HEK293T (cell line): ENCODE results near the gene ATP6V1G1.

Experiments
- ARNT ChIP-seq: fragments of 450-650 bp; IDR thresholded peaks from 2 replicates; pipeline ENCODE4 v1.6.1; 2017; ENCODE audit warnings: mild to moderate bottlenecking
- BHLHE40 ChIP-seq: fragments of 450-650 bp; IDR thresholded peaks from 2 replicates; pipeline ENCODE4 v1.6.1; 2016; ENCODE audit warnings: mild to moderate bottlenecking, moderate library complexity, borderline replicate concordance
- ELF4 ChIP-seq: fragments of 450-650 bp; IDR thresholded peaks from 2 replicates; pipeline ENCODE4 v1.6.1; 2017; ENCODE audit warnings: antibody characterized with exemption
- FOXA1 ChIP-seq: fragments of 450-650 bp; IDR thresholded peaks from 2 replicates; pipeline ENCODE4 v1.6.1; 2016; ENCODE audit warnings: mild to moderate bottlenecking
- FOXM1 ChIP-seq: fragments of 450-650 bp; IDR thresholded peaks from 2 replicates; pipeline ENCODE4 v1.6.1; 2017; ENCODE audit warnings: mild to moderate bottlenecking, borderline replicate concordance
- HDGF ChIP-seq: fragments of 450-650 bp; IDR thresholded peaks from 2 replicates; pipeline ENCODE4 v1.6.1; 2017; ENCODE audit warnings: antibody characterized with exemption, borderline replicate concordance
- SUZ12 ChIP-seq: fragments of 450-650 bp; IDR thresholded peaks from 2 replicates; pipeline ENCODE4 v1.6.1; 2016; ENCODE audit warnings: mild to moderate bottlenecking
- TARDBP ChIP-seq: fragments of 450-650 bp; IDR thresholded peaks from 2 replicates; pipeline ENCODE4 v1.6.1; 2016

DNA sequence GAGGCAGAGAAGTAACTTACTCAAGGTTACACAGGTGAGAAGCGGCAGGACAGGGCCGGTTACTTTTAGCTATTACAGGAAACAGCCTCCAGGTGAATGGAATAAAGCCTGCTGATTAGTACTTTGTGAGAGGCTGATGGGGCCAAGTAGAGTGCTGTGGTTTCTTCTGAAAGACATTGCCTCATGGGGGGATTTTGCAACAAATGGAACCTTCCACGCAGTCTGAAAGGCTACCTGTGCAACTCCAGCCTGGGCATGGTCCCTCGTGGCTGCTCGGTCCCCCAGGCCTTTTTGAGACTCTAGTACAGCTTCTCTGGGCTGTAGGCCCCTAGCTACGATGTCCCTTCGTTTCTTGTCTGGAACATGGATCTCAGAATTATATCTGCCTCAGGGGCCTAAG is 25.5 kb downstream of the ATP6V1G1 start:
- no peak for TF ChIP-seq ELF4
- no peak for TF ChIP-seq HDGF
- TF ChIP-seq FOXA1, result no peak
- TF ChIP-seq ARNT, result no peak
- TF ChIP-seq FOXM1, result no peak
- no peak for TF ChIP-seq TARDBP
- no peak for TF ChIP-seq SUZ12
- TF ChIP-seq BHLHE40, result no peak
